Suppressor macrophage (primary cell): ENCODE measurements around the gene LBX1.

Source experiments
- DNase-seq, 4 experiments: peaks; one replicate each; pipeline ENCODE4 v3.0.0-alpha.2; 2020 to 2022

The LBX1 gene

GRCh38 chr10:101241840-101242707 is 12.8 kb upstream of the LBX1 start:
- no peak for DNase-seq

- DNase-seq, result peak; percentile 39 to 75 (median 54)
Measured at GRCh38 chr10:101238732-101239105, 9.5 kb upstream of the LBX1 start.

DNA sequence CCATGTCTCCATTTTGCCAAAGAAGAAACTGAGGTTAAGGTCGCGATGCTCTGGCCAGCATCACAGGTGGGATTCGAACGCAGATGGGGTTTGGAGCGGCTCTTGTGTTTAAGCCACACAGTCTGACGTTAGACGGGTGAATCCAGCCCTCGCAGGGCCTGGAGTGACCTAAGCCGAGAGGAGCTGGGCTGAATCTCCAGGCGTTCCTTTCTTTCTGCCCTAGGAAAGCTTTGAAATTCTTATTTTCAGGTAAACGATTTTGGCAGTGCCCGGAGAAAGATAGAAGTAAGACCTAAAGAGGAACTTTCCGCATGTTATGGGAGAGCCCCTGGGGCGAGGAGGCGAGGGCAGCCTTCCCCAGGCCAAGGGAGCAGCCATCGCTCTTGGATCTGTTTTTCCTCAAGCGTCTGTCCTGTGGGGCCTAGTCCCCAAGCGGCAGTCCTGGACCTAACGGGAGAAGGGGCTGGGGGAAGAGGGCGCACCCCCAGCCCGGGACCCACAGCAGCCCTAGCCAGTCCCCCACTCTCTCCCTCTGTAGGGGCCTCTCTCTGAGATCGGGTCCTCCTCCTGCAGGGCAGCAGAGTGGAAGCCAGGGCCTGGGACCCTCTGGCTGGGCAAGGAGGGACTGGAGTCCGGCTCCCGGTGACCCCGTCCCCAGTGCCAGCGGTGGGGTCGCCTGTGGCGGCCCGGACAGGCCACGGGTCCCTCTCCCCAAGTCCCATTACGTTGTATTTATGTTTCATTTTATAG is 8.9 kb upstream of the LBX1 start:
- no peak for DNase-seq

DNA sequence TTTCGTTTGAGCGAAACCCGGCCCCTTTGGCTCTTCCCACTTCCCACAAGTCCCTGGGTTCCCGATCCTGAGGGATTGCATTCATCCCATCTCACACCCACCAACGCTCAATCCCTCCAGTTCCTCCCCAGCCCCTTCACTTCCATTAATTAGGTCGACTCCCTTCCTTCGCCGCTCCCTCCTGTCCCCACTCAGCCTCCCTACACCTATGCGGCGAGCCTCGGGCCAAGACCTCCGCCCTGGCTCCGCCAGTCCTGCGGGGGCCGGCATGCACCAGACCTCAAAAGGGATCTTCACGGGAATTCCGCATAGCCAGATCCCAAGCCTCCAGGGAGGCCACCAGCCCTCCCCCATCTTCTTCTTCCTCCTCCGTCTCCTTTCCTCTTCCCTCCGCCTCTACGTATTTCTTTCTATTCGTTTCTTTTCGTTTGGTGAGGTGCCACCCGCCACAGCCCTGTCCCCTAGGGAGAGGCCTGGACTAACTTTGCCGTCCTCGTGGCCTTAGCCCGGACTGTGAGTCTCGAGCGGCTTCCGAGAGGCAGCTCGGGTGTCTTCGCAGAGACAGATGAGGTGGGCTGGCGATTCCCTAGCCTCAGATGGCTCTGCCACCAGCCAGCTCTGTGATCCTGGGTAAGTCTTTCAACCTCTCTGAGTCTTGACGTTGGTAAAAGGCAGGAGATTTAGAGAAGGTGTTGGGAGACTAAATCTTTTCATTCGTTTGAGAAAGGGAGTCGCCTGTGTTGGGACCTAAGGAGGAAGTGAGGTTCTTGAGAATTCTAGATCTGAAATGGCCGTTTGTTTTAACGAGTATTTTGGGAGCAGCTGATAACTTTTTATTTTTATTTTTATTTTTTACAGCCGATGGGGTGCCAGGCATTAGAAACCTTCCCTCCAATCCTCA is 8.1 kb upstream of the LBX1 start:
- DNase-seq, result peak in 2 of 4 experiments; percentile 31 to 32

DNA sequence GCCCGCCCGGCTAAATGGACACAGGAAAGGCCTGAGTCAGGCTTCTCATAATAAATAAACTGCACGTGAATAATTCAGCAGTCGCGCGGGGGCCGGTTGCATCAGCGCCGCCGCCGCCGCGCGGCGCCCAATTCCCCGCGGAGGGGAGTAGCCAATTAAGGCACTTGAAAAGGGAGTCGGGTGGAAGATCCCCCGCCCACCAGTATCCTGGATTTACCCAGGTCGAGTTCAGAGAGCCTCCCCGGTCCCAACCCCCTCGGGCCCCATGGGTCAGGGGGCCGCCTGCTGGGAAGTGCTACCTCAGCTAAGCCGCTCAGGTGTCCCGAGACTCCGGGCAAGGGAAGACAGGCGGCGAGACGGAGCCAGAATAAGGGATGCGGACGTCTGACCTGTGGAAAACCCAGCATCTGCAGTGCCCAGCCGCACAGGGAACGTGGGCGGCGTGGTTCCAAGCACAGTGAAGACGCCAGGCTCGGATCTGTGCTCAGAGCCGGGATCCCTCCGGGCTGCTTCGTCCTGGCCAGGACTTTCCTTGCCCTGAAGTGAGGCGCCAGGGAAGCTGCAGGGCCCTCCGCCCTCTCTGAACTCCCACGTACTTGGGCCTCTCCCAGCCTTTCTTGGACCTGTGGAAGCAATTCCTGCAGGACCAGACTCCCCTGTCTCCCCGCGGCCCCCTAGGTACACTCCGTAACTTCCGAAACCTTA is 7.3 kb upstream of the LBX1 start:
- DNase-seq, result peak in 1 of 4 experiments; percentile 39

- DNase-seq, result no peak
Measured at GRCh38 chr10:101235766-101236165, 6.5 kb upstream of the LBX1 start.

DNA sequence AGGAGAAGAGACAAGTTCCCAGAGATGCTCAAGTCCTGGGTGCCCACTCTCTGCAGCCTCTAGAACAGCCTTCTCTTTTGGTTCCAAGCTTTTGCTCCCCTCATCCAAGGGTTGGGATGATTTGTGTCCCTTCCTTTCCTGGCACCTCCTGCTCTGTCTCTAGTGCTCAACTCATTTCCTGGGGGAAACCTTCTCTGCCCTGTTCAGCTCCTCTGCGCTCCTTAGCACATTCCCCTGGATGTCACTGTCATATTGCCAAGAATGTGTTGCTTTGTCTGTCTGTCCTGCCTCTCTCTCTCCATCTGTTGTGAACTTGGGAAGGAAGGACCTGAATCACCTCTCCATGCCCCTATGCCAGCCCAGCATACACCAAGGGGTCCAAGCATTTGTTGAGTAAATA is 5.1 kb upstream of the LBX1 start:
- no peak for DNase-seq

DNA sequence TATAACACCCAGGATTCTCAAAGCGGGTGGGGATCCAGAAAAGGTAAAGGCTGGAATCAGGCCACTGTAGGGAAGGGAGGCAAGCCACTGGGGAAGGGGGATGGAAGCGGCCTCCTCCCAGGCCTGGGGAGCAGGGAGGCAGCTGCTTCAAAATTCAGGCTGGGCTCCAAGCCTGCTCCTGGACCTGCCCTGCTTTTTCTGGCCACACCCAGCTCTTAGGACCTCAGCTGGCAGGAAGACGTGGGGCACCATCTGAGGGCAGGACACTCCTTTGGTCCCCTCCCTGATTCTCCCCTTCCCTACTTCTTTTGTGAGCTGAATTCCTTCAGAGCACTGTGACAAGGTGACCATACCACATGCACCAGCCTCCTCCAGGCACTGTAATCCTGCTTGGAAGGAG is 4.6 kb upstream of the LBX1 start:
- no peak for DNase-seq

DNA sequence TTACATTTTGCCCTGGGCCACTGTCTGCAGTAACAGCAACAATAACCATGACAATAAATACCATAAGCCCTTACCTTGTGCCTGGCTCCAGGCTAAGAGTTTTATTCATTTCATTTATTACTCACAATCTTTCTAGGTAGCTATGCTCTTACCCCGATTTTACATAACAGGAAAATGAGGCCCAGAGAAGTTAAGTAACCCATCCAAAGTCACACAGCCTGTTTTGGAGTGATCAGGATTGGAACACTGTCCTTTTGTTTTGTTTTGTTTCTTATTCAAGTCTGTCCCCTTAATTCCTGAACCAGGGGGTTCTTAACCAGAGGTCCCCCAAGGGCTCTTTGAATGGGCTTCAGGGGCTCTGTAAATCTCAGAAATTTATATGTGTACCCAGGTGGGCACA is 4.2 kb upstream of the LBX1 start:
- DNase-seq, result no peak

GRCh38 chr10:101231912-101232689 is 2.8 kb upstream of the LBX1 start:
- DNase-seq, result peak in 1 of 4 experiments; percentile 0

DNA sequence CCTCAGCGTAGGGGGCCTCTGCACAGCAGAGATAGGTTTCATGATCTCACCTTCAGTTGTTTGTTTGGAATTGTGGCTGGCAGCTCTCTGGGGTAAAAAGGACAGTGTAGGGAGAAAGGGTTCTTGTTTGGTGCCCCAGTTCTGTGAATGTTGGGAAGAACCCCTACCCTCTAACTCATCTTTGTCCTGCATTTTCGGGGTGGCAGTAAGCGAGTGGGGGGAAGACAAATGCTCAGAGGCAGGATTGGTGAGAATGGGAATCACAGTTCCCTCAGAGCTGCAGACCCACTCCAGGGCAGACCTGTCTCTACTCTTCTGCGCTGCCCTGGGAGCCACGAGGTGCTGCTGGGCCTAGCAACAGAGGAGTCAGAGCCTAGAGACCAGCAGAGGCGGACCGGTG is 1.8 kb upstream of the LBX1 start:
- DNase-seq, result no peak

- no peak for DNase-seq
Measured at GRCh38 chr10:101230183-101230917, 1.1 kb upstream of the LBX1 start.

GRCh38 chr10:101228966-101229265 is 347 bp downstream of the LBX1 start:
- DNase-seq, result no peak

DNA sequence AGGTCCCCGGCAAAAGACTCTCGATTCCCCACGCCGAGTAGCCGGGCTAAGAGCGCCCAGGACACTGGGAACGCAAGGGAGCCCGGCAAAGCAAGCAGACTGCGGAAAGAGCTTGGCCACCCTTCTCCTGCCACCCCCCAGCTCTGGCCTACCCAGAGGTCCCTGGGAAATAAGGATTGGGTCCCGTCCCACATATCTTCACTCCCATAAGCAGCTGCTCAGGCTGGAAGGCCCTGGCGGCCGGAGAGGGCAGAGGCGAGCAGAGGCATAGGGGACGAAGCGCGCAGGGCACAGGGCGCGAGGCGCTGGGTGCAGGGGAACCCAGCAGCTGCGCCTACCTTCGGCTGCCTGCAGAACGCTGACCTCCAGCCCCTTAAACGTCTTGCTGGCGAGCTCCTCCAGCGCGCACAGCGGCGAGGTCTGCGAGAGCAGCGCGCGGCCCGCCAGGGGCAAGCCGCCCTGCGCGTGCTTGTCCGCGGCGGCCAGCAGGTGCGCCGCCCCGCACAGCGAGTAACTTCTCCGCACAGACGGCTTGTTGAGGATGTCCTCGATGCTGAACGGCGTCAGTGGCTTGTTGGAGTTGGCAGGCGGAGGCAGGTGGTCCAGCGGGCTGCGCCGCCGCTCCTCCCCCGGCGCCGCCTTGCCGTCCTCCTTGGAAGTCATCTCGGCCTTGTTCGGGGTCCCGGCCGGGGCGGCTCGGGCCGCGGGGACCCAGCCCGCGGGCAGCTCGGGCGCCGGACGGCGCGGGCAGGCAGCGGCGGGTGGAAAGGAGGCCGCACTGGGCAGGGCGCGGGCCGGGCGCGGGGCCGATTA is 904 bp downstream of the LBX1 start:
- peak in 1 of 4 experiments; percentile 28 for DNase-seq

- no peak for DNase-seq
Measured at GRCh38 chr10:101227429-101228152, 1.7 kb downstream of the LBX1 start.

DNA sequence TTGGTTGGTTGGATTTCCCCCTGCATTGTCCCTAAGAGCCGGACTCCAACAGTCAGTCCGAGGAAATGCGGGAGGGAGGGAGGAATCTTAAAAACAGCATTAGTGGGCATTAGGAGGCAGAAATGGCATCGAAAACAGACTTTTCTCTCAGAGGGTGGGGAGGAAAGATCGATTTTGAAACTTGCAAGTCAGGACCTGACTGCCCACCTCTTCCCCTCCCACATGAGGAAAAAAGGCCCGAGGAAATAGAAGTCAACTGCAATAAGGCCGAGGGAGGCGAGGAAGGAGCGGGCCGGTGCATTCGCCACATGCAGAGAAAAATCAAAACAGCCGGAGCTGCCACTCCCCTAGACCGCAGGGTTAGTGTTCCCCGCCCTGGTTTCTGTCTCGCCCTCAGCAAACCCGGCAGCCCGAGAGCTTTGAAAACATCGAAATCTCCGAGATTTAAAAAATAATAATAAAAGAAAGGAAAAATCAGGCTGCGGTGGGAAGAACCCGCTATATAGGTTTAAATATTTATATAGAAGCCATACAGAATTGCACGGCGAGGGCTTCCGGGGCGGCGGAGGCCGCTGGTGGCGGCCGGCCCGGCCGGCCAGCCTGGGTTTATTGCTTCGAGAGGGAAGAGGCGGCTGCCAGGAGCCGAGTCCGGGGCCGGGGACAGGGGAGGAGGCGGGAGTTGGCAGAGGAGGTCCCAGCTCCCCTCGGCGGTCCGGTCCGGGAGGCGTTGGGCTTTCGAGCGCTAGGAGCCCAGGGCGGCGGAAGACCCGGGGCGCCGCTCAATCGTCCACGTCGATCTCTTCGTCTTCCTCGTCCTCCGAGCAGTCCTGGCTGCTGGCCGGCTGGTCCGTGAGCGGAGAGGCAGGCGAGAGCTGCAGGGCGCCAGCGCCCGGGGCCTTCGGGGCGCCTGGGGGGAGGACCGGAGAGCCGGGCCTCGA is 2.5 kb downstream of the LBX1 start:
- DNase-seq, result peak in 2 of 4 experiments; percentile 39 to 56

GRCh38 chr10:101225846-101226421 is 3.3 kb downstream of the LBX1 start:
- no peak for DNase-seq
